T-helper 2 cell treated with Interferon-gamma antibody and Interleukin-4, amounts not matched to agents 100 ng/mL and 5 ng/mL, for 36 hours (primary cell): ENCODE measurements around the gene SDCCAG8. TPM values are rescaled to one million over a fixed set of nuclear protein-coding genes. Genes with fewer than 3 reads are reported as not detected.

Source experiments
- intact Hi-C: fragments of 100-400 bp; cut with micrococcal nuclease; formaldehyde crosslinking; loops from one replicate; pipeline ENCODE4 v1.15.1; 2023
- total RNA-seq: library from RNA; stranded (reverse); gene quantifications from 2 replicates; pipeline ENCODE4 v1.2.3, GENCODE V29; 2022

SDCCAG8 gene
- total RNA-seq, 1 donor from 2014 or later = 23.7 TPM

DNA sequence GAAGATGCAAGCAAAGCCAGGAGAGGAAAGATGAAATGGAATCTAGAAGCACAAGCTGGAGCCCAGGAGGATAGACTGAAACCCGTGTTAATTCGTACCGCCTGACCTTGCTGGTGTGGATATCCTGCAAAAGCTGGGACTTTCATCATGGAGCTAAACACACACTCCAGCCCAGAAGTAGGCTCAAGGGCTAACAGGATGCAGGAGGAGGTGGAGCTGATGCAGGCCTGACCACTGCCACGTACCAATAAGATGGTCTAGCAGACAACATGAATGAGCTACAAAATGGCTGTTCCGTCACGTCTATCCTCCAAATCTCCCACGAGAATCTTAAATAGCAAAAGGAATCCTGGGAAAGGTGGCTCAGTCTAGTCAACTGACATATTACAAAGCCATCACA is 270.3 kb downstream of the SDCCAG8 start:
- intact Hi-C loops = no loop called here

DNA sequence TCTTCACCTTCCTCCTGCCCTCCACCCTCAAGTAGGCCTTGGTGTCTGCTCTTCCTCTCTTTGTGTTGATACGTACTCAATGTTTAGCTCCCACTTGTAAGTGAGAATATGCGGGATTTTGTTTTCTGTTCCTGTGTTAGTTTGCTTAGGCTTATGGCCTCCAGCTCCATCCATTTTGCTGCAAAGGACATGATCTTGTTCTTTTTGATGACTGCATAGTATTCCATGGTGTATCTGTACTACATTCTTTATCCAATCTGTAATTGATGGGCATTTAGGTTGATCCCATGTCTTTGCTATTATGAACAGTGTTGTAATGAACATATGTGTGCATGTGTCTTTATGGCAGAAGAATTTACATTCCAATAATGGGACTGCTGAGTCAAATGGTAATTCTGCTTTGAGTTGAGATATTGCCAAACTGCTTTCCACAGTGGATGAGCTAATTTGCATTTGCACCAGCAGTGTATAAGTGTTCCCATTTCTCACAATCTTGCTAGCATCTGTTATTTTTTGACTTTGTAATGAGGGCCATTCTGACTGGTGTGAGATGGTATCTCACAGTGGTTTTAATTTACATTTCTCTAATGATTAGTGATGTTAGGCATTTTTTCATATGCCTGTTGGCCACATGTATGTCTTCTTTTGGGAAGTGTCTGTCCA is 272.7 kb downstream of the SDCCAG8 start:
- intact Hi-C loops = no loop called here

DNA sequence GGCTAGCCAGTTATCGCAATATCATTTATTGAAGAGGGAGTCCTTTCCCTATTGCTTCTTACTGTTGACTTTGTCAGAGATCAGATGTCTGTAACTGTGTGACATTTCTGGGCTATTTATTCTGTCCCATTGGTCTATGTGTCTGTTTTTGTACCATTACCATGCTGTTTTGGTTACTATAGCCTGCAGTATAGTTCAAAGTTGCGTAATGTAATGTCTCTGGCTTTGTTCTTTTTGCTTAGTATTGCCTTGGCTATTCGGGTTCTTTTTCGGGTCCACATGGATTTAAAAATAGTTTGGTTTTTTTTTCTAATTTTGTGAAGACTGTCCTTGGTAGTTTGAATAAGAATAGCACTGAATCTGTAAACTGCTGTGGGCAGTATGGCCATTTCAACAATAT is 273.7 kb downstream of the SDCCAG8 start:
- intact Hi-C loops = no loop called here

- intact Hi-C loops = no loop called here
These were observed 279.2 kb downstream of the SDCCAG8 start for GRCh38 chr1:243535014-243535413.

DNA sequence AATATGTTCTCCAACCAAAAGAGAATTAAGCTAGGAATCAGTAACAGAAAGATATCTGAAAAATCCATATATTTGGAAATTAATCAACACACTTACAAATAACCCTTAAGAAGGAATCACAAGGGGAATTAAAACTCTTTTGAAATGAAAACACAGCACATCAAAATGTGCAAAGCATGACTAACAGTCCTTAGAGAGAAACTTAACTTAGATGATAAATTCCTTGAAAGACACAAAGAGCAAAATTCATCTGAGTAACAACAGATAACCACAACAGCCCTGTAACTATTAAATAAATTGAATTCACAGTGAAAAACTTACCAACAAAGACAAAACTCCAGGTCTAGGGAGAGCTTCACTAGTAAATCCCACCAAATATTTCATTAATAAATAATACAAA is 283.8 kb downstream of the SDCCAG8 start:
- intact Hi-C loops = no loop called here

GRCh38 chr1:243542739-243543415 is 287.0 kb downstream of the SDCCAG8 start:
- intact Hi-C loops = no loop called here

GRCh38 chr1:243543501-243543900 is 287.7 kb downstream of the SDCCAG8 start:
- intact Hi-C loops = no loop called here

GRCh38 chr1:243546457-243546856 is 290.6 kb downstream of the SDCCAG8 start:
- intact Hi-C loops = no loop called here

DNA sequence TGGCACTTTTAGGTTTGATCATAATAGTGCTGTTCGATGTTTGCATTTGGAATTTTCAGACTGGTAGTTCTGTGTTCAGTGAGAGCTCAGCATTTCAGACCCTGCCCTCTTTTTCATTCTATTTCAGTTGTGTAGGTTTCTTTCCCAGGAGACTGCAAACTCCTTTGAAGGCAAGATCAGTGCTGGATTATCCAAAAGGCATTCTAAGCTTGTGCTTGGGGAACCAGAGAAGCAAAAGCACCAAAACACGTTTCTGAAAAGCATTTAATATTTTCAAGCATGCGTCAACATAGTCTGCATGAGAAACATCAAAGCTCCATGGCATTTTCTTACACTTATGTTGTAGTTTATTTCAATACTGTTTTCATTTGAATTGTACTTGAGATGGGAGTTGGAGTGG is 292.1 kb downstream of the SDCCAG8 start:
- intact Hi-C loops = no loop called here

DNA sequence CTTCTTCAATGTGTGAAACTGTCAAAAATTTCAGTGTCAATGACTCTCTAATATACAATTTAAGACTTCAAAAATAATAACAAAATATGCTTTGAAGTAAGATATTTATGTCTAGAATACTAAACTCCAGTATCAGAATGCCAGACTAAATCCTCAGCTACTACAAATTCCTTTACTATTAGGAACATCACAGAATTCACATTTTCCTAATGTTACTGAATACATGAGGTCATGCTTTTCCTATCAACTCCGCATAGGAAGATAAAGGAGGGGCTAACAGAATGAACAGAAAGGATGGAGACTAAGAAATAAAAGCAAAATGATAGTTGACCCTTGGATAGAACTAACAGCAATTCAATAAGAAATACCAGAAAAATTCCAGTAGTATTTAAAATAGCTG is 292.7 kb downstream of the SDCCAG8 start:
- intact Hi-C loops = no loop called here

- intact Hi-C loops = no loop called here
These were observed 293.3 kb downstream of the SDCCAG8 start for GRCh38 chr1:243549108-243549507.

Other genes starting within 250 kb of the SDCCAG8 start
- gene CEP170, start 760 bp upstream of the SDCCAG8 start, total RNA-seq = 41.7 and 41.8 TPM in 2 replicates